GM12892 (cell line): ENCODE measurements around the gene CHST10.

Source experiments
- POLR2A ChIP-seq: IDR thresholded peaks from 2 replicates; pipeline ENCODE4 v1.6.1; 2011; ENCODE audit warnings: low read depth, low read length, control low read depth
- POLR2AphosphoS5 ChIP-seq: IDR thresholded peaks from 2 replicates; pipeline ENCODE4 v1.6.1; 2011; ENCODE audit warnings: low read depth, low read length, control low read depth
- TAF1 ChIP-seq: IDR thresholded peaks from 2 replicates; pipeline ENCODE4 v1.6.1; 2011; ENCODE audit warnings: low read depth, mild to moderate bottlenecking, control low read depth, low read length, borderline replicate concordance

DNA sequence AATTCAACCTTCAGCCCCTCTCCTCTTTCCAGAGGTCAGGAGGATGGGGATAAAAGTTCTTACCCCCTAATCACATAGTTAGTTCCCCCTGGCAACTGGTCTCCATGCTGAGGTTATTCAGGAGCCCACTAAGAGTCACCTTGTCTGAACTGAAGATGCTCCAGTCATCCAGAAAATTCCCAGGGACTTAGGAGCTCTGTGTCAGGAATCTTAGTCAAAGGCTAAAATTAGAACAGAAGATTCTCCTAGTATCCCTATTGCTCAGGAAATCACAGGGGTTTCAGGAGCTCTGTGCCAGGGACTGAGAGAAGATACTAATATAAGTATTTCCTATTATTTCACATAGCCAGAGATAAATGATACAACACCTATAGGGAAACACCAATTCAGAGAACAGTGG lies 57.9 kb downstream of the CHST10 start:
- TF ChIP-seq POLR2A (no peak), POLR2AphosphoS5 (no peak), TAF1 (no peak)
